HG03159 (cell line): ENCODE results near the gene MYL11.

Source experiments
- ATAC-seq: cut with Tn5 transposase; IDR thresholded peaks from one replicate; pipeline ENCODE4 v1.9.1; 2021; ENCODE audit warnings: mild to moderate bottlenecking, moderate library complexity; ENCODE audit not compliant: unreplicated experiment

Gene MYL11

GRCh38 chr16:30416624-30417528, 42.3 kb downstream of the MYL11 start:
- ATAC-seq = no peak

GRCh38 chr16:30417529-30418349, 43.1 kb downstream of the MYL11 start:
- peak; percentile 71 for ATAC-seq

- no peak for ATAC-seq
These were observed 44.0 kb downstream of the MYL11 start for GRCh38 chr16:30418350-30419181.

DNA sequence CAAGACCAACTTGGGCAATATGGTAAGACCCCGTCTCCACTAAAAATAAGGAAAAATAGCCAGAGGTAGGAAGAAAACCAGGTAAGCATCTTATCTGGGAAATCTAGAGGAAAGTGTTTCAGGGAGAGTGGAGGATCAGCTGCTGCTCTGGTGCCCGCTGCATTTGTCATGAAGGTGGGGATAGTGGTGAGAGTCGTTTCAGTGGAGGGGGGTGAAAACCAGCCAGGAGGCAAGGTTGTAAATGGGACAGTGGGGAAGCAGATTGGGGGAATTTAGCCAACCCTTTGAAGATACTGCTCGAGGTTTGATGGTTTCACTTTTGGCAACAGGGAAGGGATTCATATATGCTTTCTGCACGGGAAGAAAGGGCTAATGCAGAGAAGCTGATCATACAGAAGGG, 46.4 kb downstream of the MYL11 start:
- no peak for ATAC-seq
